GM23338 (cell line): ENCODE measurements around the gene GLUD2.

Experiments
- EZH2 ChIP-seq: fragments of 200-600 bp; sonication (generic); IDR thresholded peaks from one replicate; pipeline ENCODE4 v1.8.0; 2017; ENCODE audit warnings: antibody characterized with exemption, mild to moderate bottlenecking, low read depth; ENCODE audit not compliant: unreplicated experiment
- EZH2phosphoT487 ChIP-seq: fragments of 200-600 bp; sonication (generic); IDR thresholded peaks from one replicate; pipeline ENCODE4 v1.8.1; 2018; ENCODE audit warnings: antibody characterized with exemption; ENCODE audit not compliant: unreplicated experiment
- JUNB ChIP-seq: IDR thresholded peaks from one replicate; pipeline ENCODE4 v1.6.1; 2016; ENCODE audit warnings: antibody characterized with exemption; ENCODE audit not compliant: unreplicated experiment
- POLR2AphosphoS5 ChIP-seq: IDR thresholded peaks from 2 replicates; pipeline ENCODE4 v1.6.1; 2016; ENCODE audit warnings: antibody characterized with exemption, low read depth
- STAT1 ChIP-seq: IDR thresholded peaks from one replicate; pipeline ENCODE4 v1.6.1; 2016; ENCODE audit warnings: antibody characterized with exemption; ENCODE audit not compliant: unreplicated experiment
- ZNF331 ChIP-seq: fragments of 250-450 bp; sonication (Bioruptor Pico); IDR thresholded peaks from 2 replicates; pipeline ENCODE4 v1.5.0; 2020; ENCODE audit warnings: low read depth, mild to moderate bottlenecking, moderate library complexity
- TF ChIP-seq, protein P1 (sequence below): IDR thresholded peaks from one replicate; pipeline ENCODE4 v1.6.1; 2018; ENCODE audit warnings: antibody characterized with exemption; ENCODE audit not compliant: unreplicated experiment
- TF ChIP-seq, protein P2 (sequence below), 2 experiments: fragments of 200-600 bp in 1 of 2; sonication (generic) in 1 of 2; conservative IDR thresholded peaks; 2 replicates each; pipeline versions ENCODE4 v1.5.1 to v1.6.1; 2016 to 2017; ENCODE audit warnings: antibody characterized with exemption in 2 of 2, low read depth in 2 of 2, mild to moderate bottlenecking in 2 of 2, moderate library complexity in 1 of 2

DNA sequence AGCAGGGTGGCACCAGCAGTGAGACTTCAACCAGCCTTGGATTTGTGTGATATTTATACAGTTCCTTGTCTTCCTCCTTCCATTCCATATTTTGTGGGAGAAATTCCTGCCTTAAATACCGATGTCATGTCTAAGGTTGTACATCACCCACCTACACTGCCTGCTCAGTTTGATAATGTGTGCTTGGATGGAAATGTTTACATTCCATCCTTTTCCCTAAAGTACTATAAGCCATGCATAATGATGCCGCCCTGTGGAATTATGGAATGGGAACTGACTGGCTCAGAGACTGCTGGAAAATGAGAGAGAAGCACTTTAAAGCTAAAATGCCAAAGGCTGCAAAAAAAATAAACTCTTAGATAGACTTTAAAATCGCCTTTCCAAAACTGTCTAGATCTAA is 11.3 kb upstream of the GLUD2 start:
- TF ChIP-seq, protein P1, sequence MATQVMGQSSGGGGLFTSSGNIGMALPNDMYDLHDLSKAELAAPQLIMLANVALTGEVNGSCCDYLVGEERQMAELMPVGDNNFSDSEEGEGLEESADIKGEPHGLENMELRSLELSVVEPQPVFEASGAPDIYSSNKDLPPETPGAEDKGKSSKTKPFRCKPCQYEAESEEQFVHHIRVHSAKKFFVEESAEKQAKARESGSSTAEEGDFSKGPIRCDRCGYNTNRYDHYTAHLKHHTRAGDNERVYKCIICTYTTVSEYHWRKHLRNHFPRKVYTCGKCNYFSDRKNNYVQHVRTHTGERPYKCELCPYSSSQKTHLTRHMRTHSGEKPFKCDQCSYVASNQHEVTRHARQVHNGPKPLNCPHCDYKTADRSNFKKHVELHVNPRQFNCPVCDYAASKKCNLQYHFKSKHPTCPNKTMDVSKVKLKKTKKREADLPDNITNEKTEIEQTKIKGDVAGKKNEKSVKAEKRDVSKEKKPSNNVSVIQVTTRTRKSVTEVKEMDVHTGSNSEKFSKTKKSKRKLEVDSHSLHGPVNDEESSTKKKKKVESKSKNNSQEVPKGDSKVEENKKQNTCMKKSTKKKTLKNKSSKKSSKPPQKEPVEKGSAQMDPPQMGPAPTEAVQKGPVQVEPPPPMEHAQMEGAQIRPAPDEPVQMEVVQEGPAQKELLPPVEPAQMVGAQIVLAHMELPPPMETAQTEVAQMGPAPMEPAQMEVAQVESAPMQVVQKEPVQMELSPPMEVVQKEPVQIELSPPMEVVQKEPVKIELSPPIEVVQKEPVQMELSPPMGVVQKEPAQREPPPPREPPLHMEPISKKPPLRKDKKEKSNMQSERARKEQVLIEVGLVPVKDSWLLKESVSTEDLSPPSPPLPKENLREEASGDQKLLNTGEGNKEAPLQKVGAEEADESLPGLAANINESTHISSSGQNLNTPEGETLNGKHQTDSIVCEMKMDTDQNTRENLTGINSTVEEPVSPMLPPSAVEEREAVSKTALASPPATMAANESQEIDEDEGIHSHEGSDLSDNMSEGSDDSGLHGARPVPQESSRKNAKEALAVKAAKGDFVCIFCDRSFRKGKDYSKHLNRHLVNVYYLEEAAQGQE, result no peak
- TF ChIP-seq POLR2AphosphoS5, result no peak
- TF ChIP-seq, protein P2, sequence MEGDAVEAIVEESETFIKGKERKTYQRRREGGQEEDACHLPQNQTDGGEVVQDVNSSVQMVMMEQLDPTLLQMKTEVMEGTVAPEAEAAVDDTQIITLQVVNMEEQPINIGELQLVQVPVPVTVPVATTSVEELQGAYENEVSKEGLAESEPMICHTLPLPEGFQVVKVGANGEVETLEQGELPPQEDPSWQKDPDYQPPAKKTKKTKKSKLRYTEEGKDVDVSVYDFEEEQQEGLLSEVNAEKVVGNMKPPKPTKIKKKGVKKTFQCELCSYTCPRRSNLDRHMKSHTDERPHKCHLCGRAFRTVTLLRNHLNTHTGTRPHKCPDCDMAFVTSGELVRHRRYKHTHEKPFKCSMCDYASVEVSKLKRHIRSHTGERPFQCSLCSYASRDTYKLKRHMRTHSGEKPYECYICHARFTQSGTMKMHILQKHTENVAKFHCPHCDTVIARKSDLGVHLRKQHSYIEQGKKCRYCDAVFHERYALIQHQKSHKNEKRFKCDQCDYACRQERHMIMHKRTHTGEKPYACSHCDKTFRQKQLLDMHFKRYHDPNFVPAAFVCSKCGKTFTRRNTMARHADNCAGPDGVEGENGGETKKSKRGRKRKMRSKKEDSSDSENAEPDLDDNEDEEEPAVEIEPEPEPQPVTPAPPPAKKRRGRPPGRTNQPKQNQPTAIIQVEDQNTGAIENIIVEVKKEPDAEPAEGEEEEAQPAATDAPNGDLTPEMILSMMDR (conservative IDR thresholded peaks at IDR 0.05; ENCODE audit: low read depth in 2 of 2), result no peak
- TF ChIP-seq STAT1, result no peak
- no peak for TF ChIP-seq EZH2phosphoT487
- TF ChIP-seq EZH2, result no peak
- no peak for TF ChIP-seq JUNB
- no peak for TF ChIP-seq ZNF331 (CRISPR knock-in tag)
